ENCODE data around the gene RPS6KA1.
A peak's percentile ranks its signal among the peaks of the same experiment; 100 is the strongest.
"Not testable (repeated sequence)": the region's sequence is repeated elsewhere in the genome, so short reads cannot be mapped to it uniquely, and the experiment has no call there.

Gene RPS6KA1

DNA sequence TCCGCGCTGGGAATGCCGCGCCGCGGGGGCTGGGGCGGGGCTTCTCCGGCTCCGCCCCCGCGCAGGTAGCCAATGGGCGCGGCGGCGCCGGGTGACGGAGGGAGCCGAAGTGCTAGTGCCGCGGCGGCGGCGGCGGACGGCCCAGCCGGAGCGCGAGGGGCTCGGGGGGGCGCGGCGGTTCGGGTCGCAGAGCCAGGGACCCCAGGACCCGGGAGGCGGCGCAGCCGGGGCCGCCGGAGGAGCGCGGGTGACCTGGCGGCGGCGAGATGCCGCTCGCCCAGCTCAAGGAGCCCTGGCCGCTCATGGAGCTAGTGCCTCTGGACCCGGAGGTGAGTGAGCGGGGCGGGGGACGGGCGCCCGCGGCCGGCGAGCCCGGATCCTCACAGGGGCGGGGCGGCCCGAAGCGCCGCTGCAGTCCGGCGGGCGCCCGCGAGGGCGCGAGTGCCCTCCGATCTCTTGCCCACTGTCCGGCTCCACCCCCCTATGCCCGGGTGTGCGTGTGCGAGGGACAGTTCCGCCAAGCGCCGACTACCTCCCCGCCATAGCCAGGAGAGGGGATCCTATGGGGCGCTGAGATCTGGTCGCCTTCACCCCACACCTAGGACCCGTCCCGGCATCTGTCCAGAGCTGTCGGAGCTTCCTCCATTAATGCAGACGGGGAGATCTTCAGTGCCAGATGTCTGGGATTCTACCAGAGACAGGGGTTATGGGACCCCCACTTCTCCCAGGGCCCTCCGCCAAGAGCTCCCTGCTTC is at the start of gene RPS6KA1:
Gene RPS6KA1 (plus strand): TSS at position 107 of the 755 bp plus-strand sequence. CDS start 160 bp downstream, at position 267.
- DNase-seq (ENCODE audit: low spot score), result peak; percentile 70

DNA sequence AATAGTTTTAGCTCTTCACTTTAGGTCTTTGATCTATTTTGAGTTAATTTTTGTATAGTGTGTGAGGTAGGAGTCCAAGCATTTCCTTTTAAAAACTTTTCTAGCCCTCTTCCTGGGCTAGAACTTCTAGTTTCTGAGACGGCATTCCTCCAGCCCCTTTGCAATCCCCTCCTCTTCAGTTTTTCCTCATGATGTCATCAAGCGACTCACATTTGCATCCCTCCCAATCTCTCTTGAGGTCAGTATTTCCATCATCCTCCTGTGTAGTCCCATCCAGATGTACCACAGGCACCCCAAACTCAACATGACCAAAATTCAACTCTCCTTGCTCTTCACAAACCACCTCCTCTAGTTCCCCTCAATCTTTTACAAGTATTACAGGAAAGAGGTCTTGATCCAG is 46.6 kb upstream of the RPS6KA1 start:
- DNase-seq (ENCODE audit: low spot score), result no peak

DNA sequence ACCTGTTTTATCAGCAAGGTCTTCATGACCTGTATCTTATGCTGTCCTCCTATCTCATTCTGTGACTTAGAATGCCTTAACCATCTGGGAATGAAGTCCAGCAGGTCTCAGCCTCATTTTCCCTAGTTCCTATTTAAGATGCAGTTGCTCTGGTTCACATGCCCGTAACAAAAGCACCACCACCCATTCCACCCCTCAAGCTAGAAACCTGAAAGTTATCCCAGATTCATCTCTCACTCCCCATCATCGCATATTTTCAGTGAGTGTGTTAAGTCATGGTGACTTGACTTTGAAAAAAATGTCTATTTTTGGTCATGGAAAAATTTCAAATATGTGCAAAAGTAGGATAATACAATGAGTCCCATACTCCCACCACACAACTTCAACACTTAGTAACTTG is 45.6 kb upstream of the RPS6KA1 start:
- DNase-seq (ENCODE audit: low spot score), result no peak

DNA sequence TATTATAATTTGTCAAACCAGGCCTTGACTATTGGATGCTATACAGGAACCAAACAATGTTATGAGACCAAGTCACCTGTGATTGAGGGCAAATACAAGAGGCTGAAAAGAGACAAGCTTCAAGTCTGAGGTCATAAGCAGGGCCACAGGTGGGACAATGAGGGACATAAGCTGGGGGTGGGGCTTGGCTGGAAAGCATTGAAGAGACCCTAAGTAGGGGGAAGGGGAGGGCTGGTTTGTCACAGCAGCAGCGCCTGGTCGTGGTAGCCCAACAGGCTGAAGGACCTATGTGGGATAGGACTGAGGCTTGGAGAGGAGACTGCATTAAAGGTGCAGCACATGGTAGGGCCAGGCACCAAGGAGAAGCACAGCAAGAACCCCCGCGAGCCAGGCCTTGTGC is 39.4 kb upstream of the RPS6KA1 start:
- no peak for DNase-seq (ENCODE audit: low spot score)

DNA sequence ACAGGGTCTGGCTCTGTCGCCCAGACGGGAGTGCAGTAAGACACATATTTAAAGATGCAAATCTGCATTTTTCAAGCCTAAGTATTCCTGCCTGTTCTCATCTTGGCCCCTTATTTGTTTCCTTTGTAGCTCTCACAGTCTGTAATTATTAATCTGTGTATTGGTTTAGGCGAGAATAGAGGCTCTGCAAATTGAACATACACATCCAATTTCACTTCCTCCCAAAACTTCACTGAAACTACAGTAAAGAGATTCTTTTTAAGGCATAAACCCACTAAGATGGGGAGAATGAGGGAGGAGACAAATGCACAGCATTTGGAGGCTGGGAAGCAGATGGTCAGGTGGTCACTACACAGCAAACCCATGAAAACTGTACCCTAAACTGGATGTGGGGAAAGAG is 36.3 kb upstream of the RPS6KA1 start:
- DNase-seq (ENCODE audit: low spot score), result no peak

DNA sequence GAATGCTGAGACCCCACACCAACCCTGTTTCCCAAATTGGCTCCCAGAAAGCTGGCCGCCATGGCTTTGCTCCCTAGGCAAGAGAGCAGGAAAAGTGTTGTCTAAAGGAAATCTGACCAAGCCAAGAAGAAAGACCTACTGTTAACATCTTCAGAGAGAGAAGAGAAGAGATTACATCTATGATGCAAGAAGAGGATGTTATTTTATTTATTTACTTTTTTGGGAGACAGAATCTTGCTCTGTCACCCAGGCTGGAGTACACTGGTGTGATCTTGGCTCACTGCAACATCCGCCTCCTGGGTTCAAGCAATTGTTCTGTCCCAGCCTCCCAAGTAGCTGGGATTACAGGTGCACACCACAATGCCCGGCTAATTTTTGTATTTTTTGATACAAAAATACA is 35.6 kb upstream of the RPS6KA1 start:
- DNase-seq (ENCODE audit: low spot score), result no peak

DNA sequence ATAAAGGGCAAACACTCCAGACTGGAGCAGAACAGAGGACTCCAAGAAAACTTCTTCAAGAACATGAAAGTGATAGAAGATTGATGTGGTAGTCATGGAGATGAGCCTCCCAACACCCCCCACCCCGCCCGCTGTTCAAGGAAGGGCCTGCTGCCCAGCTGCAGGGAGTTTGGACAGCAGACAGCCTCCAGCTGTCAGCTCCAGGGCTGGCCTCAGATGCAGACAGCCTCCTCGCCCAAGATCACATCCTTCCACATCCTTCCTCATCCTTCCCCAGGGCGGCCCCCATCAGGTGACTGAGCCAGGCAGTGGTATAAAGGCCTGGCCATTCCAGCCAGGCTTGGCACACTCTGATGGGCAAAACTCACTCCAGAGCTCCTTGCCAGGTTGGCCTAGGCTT is 32.7 kb upstream of the RPS6KA1 start:
- no peak for DNase-seq (ENCODE audit: low spot score)

DNA sequence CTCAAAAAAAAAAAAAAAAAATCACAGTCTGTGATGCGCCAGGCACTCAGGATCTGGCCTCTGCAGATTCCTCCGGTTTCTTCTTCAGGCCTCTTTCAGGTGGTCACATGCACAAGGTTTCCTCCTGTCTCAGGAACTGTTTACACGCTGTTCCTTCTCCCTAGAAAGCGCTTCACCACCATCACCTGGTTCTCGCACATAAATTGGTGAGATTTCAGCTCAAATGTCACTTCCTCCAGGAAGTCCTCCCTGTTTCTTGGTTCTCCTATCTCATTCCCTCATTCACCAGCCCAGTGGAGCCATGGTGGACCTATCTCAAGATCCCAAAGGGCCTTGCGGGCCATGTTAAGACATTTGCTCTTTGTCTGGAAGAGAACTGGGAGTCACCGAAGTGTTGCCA is 30.7 kb upstream of the RPS6KA1 start:
- no peak for DNase-seq (ENCODE audit: low spot score)

DNA sequence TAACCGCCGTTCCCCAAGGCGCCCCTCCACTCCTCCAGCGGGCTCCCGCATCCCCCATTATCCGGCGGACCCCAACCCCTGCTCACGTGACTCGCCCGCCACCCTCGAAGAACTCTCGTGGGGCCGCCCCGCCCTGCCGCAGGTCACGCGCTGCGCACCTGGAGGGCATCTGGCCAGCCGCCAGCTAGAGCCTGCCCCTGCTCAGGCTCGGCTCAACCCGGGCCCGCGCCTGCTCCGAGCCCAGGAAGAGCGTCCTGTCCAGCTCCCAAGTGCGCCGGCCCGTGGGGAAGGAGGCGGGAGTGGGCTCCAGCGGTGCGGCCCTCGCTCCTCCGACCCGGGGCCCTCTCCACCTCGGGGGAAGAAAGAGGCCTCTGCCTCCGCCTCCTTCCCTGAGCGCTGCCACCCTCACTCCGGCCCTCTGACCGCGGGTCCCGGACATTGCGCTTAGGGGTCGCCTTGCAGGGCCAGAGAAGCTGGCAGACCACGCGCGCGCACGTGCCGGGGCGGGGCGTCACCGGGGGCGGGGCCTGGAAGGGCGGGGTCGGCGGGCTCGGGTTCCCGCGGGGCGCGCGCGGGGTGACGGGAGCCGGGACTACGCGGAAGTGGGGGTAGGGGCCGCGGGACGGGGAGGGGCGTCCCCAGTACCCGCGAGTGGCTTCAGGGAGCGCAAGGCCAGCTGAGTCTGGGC is 28.9 kb upstream of the RPS6KA1 start:
- peak; percentile 84 for DNase-seq (ENCODE audit: low spot score)

DNA sequence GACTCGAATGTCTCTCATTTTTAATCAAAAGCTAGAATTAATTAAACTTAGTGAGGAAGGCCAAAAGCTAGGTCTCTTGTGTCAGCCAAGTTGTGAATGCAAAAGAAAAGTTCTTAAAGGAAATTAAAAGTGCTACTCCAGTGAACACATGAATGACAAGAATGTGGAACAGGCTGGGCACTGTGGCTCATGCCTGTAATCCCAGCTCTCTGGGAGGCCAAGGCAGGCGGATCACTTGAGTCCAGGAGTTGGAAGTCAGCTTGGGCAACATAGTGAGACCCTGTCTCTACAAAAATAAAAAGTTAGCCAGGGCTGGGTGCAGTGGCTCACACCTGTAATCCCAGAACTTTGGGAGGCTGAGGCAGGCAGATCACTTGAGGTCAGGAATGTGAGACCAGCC is 18.9 kb upstream of the RPS6KA1 start:
- not testable (repeated sequence) for DNase-seq (ENCODE audit: low spot score)

DNA sequence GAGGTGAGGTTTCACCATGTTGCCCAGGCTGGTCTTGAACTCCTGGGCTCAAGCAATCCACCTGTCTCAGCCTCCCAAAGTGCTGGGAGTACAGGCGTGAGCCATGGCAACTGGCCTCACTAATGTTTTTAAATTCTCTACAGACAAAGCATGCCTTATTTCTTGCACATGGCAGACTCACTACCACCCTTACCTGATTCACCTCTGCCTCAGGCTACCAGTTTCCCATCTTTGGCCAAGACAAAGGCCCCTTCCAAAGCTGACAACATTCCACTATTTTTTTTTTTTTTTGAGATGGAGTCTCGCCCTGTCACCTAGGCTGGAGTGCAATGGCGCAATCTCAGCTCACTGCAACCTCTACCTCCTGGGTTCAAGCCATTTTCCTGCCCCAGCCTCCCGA is 13.7 kb upstream of the RPS6KA1 start:
- not testable (repeated sequence) for DNase-seq (ENCODE audit: low spot score)

DNA sequence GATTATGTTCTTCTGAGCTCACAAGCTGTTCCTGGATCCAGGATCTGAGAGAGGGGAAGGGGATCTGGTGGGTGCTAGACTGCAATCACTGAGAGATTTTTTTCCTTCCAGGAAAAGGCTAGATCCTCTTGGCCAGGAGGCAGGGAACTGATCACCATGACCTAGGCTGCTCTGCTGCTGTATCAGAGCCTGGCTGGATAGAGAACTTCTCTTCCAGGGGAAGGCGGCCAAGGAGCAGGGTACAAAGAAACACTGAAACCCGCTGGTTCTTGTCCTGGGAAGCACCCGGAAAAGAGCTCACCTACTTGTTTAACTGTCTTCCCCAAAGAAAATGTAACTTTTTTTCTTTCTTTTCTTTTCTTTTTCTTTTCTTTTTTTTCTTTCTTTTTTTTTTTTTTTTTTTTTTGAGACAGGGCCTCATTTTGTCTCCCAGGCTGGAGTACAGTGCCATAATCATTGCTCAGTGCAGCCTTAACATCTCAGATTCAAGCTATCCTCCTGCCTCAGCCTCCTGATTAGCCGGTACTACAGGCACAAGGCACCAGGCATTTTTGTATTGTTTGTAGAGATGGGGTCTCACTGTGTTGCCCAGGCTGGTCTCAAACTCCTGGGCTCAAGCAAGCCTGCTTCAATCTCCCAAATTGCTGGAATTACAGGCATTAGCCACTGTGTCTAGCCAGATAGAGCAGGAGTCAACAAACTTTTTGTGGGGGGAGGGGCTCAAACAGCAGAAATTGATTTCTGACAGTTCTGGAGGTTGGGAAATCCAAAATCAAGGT is 12.4 kb upstream of the RPS6KA1 start:
- no peak for DNase-seq (ENCODE audit: low spot score)

DNA sequence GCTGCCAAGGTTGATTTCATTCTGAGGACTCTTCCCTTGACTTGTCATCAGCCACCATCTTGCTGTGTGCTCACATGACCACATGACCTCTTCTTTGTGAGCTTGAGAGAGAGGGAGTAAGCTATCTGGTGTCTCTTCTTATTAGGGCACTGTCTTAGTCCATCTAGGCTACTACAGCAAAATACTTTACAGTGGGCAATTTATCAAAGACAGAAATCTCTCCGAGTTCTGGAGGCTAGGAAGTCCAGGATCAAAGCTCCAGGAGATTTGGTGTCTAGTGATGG is 11.9 kb upstream of the RPS6KA1 start:
- DNase-seq (ENCODE audit: low spot score), result no peak

DNA sequence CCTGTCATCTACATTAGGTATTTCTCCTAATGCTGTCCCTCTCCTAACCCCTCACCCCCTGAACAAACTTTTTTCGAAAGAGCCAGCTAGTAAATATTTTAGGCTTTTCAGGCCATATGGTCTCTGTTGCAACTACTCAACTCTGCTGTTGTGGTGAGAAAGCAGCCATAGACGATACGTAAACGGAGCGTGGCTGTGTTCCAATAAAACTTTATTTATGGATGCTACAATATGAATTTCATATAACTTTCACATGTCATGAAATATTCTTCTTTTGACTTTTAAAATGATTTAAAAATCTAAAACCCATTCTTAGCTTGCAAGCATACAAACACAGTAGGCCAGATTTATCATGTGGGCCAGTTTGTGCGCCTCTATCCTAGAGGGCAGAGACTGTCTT is 11.2 kb upstream of the RPS6KA1 start:
- no peak for DNase-seq (ENCODE audit: low spot score)

DNA sequence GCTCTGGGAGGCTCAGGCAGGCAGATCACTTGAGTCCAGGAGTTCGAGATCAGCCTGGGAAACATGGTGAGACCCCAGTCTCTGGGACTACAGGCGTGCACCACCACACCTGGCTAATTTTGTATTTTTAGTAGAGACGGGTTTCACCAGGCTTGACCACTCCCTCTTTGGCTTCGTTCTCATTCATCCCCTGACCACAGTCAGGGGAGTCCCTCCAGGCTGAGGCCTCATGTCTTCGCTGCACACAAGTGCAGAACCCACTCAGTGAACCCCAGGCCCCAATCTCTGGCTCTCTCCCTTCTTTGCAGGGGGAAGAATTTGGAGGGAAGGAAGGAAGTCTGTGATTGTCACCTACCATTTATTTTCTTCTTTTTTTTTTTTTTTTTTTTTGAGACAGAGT is 9.2 kb upstream of the RPS6KA1 start:
- DNase-seq (ENCODE audit: low spot score), result no peak

DNA sequence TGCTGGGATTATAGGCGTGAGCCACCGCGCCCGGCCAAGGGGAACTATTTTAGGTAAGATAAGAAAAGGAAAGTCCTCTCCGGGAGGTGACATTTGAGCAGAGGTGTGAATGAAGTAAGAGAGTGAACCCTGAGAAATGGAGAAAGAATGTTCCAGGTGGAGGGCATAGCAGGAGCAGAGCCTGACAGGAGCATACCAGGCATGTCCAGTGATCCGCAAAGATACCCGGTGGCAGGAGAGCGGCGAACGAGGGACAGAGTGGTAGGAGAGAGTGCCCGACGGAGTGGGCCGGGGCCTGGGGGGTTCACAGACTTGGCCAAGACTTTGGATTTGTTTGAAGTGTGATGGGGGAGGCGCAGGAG is 7.9 kb upstream of the RPS6KA1 start:
- no peak for DNase-seq (ENCODE audit: low spot score)

DNA sequence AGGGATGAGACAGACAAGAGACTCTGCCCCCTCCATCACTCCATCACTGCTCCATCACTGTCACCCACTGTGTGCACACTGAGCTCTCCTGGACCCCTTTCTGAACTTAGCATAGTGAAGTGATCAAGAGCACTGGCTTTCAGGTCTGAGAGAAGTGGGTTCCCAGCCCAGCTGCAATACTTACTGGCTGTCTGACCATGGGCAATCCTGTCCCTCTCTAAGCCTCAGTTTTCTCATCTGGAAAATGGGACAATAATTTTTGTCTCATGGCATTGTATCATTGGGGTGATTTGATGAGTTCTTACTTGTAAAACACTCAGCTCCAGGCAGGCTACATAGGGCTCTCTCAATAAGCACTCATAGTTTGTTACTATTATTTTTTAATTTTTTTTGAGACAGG is 7.5 kb upstream of the RPS6KA1 start:
- no peak for DNase-seq (ENCODE audit: low spot score)

DNA sequence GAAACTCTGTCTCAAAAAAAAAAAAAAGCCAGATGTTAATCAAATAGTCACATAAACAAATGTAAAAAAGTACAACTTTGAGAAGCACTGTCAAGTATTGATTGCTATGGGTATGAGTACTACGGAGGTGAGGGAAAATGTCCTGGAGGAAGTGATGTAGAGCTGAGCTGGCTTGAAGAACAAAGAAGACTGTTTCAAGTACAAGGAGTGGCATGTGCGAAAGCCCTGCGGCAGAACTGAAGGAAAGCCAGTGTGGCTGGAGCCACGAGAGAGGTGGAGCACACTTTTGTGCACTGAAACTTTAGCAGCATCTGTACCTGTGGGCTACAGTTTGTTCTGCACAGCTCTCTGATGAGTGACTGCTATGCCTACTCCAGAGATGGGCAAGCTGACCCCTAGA is 5.4 kb upstream of the RPS6KA1 start:
- no peak for DNase-seq (ENCODE audit: low spot score)

DNA sequence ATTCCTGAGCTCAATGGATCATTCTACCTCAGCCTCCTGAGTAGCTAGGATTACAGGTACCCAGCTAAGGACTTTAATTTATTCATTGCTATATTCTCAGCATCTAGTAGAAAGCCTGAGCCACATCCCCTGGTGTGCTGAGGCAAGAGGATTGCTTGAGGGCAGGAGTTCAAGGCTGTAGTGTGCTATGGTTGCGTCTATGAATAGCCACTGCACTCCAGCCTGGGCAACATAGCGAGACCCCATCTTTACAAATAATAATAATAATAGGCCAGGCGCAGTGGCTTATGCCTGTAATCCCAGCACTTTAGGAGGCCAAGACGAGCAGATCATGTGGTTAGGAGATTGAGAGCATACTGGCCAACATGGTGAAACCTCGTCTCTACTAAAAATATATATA is 3.3 kb upstream of the RPS6KA1 start:
- DNase-seq (ENCODE audit: low spot score), result no peak

DNA sequence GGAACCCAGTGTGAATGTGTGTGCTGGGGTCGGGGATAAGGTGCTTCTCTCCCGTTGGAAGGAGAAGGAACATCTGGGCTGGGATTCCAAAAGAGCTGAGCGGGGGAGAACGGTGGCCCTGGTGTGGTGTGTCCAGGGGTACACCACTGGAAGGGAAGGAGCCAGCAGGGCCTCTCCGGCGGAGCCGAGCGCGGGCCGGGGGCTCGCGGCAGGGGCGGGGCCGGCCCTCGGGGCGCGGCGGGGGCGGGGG is 231 bp upstream of the RPS6KA1 start:
- DNase-seq (ENCODE audit: low spot score), result no peak

DNA sequence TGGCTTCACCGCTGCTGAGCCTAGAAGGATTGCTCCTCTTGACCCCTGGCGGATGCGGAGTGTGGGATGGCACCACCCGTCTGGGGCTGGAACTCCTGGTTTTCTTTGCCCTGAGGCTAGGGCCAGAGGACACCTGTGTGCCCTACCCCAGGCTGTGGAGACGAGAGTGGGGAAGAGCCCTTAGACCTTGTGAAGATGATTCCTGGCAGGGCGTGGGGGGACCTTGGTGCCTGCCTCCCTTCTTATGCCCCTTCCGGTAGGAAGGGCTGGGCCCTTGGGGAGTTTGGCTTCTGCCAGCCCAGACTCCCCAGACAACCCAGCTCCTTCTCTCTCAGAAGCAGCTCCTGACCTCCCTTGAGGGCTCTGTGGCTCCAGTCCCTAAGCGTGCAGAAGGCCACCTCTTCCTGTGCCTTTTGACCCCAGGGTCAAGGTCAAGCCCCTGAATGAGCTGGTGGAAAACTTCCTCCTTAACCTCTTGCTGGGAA is 891 bp downstream of the RPS6KA1 start:
- peak; percentile 28 for DNase-seq (ENCODE audit: low spot score)

DNA sequence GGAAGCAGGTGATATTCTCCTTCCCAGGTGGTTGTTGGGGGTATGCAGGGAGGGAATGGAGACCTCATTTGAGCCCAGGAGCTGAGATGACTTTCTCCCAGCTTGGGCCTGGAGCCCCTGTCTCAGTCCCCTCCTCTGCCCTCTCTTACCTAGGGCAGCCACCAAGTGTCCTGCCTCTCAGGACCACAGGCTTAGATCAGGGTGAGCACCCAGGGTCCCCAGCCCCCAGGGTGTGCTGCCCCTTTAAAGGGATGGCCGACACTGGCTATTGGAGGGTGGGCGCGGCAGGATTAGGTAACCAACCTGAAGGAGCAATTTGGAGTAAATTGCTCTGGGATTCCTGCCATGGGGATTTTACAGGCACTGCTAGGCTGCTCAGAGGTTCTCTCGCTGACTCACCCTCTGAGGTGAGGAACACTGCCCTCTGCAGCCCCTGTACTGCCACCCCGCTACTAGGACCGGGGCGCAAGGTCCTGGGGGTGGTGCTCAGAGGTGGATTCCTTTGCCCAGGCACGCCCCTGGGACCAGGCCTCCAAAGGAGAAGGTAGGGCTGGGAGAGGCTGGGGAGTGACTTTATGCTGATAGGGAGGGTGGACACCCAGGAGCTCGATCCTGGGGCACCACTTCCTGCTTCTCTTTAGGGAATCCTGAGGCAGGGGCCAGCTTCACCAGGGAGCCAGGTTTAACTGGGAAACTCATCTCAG is 1.5 kb downstream of the RPS6KA1 start:
- peak; percentile 48 for DNase-seq (ENCODE audit: low spot score)

DNA sequence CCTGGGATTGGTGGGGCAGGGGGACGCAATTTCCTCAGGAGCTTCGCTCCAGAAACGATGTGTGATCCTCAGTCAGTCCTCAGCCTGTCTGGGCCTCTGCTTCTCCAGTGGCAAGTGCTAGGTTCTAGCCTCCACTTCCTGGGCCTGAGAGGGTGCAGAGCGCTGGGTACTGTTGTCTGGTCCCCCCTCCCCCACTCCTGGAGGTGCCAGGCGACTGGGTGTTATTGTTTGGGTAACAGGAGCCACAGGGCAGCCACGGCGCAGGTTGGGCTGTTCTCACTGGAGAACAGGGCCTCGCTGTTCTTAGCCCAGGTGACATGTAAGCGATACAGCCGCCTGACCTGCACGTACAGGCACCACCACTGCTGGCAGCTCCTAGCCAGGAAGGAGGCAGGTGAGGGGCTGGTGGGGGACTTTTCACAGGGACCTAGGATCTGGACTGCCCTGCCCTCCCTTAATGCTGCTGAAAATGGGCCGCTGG is 2.1 kb downstream of the RPS6KA1 start:
- DNase-seq (ENCODE audit: low spot score), result no peak

All from NAMALWA (cell line).